Mucosa of descending colon (tissue), 3 donors: ENCODE measurements around the gene TFAP2D. TPM values are rescaled to one million over a fixed set of nuclear protein-coding genes. Genes with fewer than 3 reads are reported as not detected.

Experiments used
- ATAC-seq: fragments of 200-7000 bp; cut with Tn5 transposase; one replicate; pipeline ENCODE4 v1.9.1; 2020; ENCODE audit warnings: mild to moderate bottlenecking, moderate library complexity
- DNase-seq, 3 donors: peaks; one replicate each; pipeline ENCODE4 v3.0.0-alpha.2; 2020
- H3K36me3 ChIP-seq: fragments of 200-600 bp; one replicate; pipeline ENCODE4 v1.8.0; 2021; ENCODE audit warnings: low read depth, mild to moderate bottlenecking
- H3K4me1 ChIP-seq: fragments of 200-600 bp; one replicate; pipeline ENCODE4 v1.8.0; 2021; ENCODE audit warnings: low read depth, mild to moderate bottlenecking
- H3K4me3 ChIP-seq: fragments of 200-600 bp; one replicate; pipeline ENCODE4 v1.8.0; 2021; ENCODE audit warnings: mild to moderate bottlenecking
- H3K9me3 ChIP-seq: fragments of 200-600 bp; one replicate; pipeline ENCODE4 v1.8.0; 2021; ENCODE audit warnings: mild to moderate bottlenecking
- CTCF ChIP-seq: fragments of 200-600 bp; IDR thresholded peaks from one replicate; pipeline ENCODE4 v1.8.0; 2022; ENCODE audit warnings: antibody characterized with exemption, mild to moderate bottlenecking
- intact Hi-C, 2 donors: fragments of 100-400 bp; cut with DNase I in 1 of 2; cut with micrococcal nuclease in 1 of 2; formaldehyde crosslinking; loops; one replicate each; pipeline versions ENCODE4 v1.11.0 to v1.11.1; 2022; cut with DNase I, micrococcal nuclease
- total RNA-seq, 3 donors: library from RNA; stranded (reverse); fragmentation: NEBNext Ultra II Directional in 2 of 3; extraction: Animal tissue kit (Norgen Biotek cat#: 25700) in 2 of 3; gene quantifications; one replicate each; pipeline versions ENCODE4 v1.2.1 to v1.2.4, GENCODE V29; 2021 to 2023
- donor health status: DM: no; HTN: no; CAD: no; lungs with moderate emphysema.
- donor health status: DM: no; HTN: no; CAD: no.
- donor health status: DM: no; HTN: yes; CAD: no.

The TFAP2D gene
- total RNA-seq, 3 donors from 2014 or later = not detected

GRCh38 chr6:50691814-50692495 is 21.4 kb upstream of the TFAP2D start:
- ATAC-seq (no peak), DNase-seq (no peak)
- intact Hi-C loops = no loop called here

GRCh38 chr6:50698546-50698945 is 14.8 kb upstream of the TFAP2D start:
- intact Hi-C loops = no loop called here
- ATAC-seq = no peak
- no peaks in the 10 kb centered on the region for H3K9me3 ChIP-seq
- no peak for TF ChIP-seq CTCF
- no peaks in the 10 kb centered on the region for H3K4me1 ChIP-seq
- H3K36me3 ChIP-seq = no peaks in the 10 kb centered on the region
- no peak overlapping the region for H3K4me3 ChIP-seq
- no peak for DNase-seq

More at GRCh38 chr6:50691814-50692495, 21.4 kb upstream of the TFAP2D start:
- H3K9me3 ChIP-seq = no peaks in the 10 kb centered on the region
- no peak overlapping the region for H3K4me3 ChIP-seq
- no peak for TF ChIP-seq CTCF
- no peaks in the 10 kb centered on the region for H3K36me3 ChIP-seq
- H3K4me1 ChIP-seq = no peaks in the 10 kb centered on the region

- no peak for ATAC-seq
- intact Hi-C loops = no loop called here
Observed at GRCh38 chr6:50699051-50699775, 14.1 kb upstream of the TFAP2D start.

GRCh38 chr6:50706575-50706974 is 6.8 kb upstream of the TFAP2D start:
- TF ChIP-seq CTCF = no peak
- DNase-seq (no peak), ATAC-seq (no peak)
- no peaks in the 10 kb centered on the region for H3K4me1 ChIP-seq
- no peak overlapping the region for H3K4me3 ChIP-seq
- no peaks in the 10 kb centered on the region for H3K36me3 ChIP-seq
- intact Hi-C loops = no loop called here
- no peaks in the 10 kb centered on the region for H3K9me3 ChIP-seq

More at GRCh38 chr6:50699051-50699775, 14.1 kb upstream of the TFAP2D start:
- DNase-seq = no peak
- H3K9me3 ChIP-seq = no peaks in the 10 kb centered on the region
- H3K4me3 ChIP-seq = no peak overlapping the region
- H3K36me3 ChIP-seq = no peaks in the 10 kb centered on the region
- TF ChIP-seq CTCF = no peak
- no peaks in the 10 kb centered on the region for H3K4me1 ChIP-seq

GRCh38 chr6:50707191-50707590 is 6.1 kb upstream of the TFAP2D start:
- no peak for TF ChIP-seq CTCF
- Histone ChIP-seq H3K9me3 (no peaks in the 10 kb centered on the region), H3K4me3 (no peak overlapping the region), H3K4me1 (no peaks in the 10 kb centered on the region), H3K36me3 (no peaks in the 10 kb centered on the region)
- ATAC-seq = no peak
- intact Hi-C loops = no loop called here
- DNase-seq = no peak
